ENCODE data around the gene CLHC1.
A peak's percentile ranks its signal among the peaks of the same experiment; 100 is the strongest.

CLHC1 gene

DNA sequence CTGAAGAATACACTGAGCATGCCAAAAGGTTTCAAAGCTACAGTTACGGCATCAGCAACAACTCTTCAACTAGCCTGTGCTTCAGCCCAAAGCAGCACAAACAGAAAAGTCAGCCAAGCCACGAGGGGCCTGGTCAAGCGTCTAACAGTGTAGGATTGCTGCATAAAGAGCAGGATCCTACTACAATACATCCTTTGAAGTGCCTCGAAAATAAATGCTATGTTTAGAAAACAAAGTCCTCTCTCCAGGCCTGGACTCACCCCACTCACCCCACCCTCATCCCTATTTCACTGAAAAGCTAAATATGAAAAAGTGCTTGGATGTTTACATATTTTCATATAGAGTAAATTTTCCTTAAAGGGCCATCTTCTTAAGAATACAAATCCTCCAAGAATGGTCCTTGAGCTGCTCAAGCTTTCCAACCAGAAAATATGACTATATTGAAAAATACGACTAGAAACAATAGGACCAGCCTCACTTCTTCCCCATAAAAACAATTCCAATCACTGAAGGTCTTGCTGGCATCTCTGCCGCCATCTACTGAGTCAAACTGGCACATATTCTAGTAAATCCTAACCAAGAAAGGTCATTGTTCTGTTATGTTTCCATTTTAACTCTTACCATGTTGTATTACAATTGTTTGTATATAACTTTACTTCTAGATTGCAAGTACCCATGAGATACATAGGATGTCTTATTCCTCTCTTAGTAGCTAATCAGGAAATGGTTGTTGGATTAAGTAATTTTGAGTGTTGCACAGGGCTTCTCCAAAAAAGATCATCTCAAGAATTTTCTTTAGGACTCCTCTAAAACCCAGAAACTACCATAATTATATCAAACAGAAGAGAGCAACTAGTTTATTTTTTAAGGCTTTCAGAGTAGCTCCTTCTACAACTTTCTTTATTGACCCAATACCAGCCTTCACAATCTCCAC lies 63.6 kb downstream of the CLHC1 start:
- peak; percentile 79 to 80 for DNase-seq

DNA sequence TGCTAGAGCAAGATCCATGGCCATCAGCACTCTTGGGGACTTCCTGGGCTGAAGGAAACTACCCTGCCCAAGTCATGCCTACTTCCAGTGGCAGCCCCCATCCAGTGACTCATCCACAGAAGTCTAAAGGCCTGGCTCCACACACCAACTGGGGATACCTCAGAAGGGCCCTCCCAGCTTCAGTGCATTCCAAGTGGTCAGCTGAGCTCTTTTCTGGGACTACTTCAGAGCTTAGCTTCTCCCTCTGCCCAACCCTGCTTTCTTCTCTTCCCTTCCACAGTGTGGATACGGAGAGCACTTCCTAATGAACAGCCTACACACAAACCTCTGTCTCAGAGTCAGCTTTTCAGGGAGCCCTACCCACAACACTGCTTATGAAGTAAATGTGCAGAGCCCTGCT lies 66.5 kb downstream of the CLHC1 start:
- no peak for DNase-seq

DNA sequence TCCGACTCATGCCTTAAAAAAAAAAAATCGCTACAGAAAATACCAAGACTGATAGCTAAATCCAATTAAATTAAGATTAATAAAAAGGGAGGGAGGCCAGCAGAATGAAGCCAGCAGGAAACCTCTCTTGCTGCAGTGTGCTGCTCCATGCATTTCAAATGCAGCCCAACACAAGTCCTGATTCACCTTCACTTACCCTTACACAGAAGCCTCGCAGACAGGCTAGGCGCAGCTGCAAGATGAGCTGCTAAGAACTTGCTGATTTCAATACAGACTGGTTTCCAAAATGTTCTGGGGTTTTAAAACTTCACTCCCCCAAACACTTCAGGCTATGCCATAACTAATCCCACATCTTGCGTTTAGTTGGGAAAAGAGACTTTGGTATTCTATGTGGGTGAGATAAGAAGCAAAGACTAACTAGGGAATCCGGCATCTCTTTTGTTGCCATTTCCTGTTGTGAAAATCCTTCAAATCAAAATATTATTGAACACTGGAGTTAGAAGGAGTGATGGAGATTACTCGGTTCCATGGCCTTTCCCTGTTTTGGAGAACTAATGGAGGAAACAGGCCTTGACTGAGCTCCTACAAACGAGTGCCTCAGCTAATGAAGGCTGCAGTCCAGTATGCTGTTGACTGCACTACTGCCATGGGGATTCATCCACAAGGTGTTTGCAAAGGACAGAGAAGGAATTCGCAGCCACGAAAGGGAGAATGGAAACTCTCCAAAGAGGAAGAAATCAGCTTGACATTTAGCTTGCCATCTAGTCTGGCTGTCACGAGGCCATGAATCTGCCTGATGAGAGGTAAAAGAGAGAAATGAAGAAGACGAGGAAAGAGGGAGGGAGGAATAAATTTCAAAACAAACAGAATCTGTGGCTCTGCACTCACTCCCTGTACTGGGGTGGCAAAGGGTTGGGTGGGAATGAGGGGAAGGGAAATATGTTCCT lies 67.3 kb downstream of the CLHC1 start:
- no peak for DNase-seq

DNA sequence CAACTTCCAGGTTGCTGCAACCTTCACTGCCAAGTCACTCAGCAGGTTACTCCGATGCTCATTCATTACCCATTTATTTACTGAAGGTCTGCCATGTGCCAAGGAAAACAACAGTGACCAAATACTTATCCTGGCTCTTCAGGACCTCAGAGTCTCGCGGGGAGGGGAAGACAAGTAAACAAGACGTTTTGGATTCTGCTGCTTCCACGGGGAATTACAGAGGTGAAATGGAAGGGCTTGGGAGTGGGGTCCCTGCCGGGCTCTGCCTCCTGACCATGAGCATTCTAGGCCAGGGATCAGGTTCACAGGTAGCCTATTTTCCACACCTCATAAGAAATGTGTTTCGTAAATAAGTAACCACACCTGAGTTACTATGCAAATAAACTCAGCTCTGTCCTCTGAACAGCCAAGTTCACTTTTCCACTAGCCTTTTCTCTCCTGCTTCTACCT lies 68.1 kb downstream of the CLHC1 start:
- no peak for DNase-seq

DNA sequence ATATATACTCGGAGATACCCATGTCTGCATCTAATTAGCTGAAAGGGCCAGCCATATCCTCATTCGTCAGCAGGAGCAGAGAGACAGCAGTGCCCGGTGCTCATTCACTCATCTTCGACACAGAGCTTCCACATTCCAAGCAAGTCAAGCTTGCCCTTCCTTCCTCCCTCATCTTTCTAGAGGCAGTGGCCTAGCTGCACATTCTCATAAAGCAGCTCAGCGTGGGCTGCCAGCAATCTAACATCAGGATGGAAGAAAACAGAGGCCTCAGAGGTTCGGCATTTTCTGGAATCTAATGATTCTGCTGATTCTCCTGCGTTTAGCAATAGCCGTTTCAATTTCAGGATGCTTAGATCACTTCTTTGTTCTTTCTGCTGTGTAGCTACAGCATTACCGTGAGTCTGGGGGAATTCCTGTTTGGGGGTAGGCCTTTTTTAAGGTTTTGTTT lies 68.8 kb downstream of the CLHC1 start:
- DNase-seq = no peak

DNA sequence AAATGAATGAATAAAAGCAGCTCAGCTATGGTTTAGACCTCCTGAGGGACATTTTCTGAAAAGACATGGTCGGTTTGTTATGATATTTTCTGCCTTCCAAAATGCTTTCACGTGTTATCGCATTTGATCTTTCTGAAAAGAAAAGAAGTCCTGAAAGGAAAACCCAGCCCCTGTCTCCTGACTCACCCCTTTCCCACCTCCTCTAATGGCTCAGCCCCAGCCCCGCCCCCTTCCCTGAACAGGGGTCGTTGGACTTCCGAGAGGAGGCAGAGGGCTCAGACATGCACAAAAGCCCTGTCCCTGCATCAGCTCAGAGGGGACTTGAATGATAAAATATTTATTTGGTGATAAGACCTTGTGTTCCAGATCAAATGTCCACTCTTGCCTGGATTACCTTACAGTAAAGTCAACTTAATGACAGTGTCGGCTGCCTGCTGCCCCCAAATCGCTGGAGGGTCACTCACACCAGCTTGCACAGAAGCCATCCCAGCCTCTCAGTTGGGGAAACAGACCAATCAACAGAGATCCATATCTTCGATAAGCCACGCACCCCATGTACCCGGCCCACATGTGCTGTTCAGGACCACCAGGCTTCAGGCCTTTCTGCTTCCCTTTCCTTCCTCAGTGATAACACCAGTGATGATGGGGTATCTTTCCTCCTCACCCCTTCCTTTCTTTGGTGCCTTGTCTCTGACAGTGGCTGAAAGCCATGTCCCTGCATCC lies 69.6 kb downstream of the CLHC1 start:
- DNase-seq = no peak

DNA sequence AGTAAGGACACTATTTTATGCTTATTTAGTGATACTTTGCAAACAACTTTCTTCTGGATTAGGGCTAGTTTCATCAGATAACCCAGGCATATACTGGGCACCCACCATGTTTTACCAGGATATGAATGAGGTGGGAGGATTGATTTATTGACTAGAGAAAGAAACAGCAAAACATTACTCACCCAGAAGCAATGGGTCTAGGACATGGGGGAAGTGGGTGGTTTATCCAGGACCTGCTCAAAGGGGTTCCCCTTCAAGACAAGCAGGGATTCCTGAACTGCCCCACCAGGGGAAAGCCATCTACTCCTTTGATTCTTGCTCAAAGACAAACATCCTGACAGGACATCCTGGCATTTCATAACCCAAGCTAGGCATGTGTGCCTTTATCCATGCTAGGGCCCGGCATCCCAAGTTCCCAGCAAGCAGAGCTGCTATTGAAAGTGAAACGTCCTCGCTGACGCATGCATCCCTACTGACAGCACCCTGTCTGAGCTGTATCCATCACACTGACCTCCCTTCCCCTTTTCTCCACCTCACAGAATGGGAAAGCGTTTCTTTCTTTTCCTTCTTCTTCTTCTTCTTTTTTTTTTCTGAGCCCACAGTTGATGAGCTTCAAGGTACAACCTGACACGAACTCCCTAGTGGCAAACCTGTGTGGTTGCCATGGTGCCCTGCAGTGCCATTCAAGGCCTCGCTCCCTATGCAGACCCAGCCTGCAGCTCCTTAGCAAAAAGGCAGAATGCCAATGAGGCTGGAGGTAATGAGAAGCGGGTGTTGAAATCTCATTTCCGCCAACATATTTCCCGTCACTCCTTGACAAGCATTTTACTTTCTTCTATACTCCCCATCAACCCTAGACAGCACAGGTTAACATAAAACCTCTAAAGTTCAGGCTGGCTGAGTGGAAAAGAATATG lies 70.5 kb downstream of the CLHC1 start:
- no peak for DNase-seq

DNA sequence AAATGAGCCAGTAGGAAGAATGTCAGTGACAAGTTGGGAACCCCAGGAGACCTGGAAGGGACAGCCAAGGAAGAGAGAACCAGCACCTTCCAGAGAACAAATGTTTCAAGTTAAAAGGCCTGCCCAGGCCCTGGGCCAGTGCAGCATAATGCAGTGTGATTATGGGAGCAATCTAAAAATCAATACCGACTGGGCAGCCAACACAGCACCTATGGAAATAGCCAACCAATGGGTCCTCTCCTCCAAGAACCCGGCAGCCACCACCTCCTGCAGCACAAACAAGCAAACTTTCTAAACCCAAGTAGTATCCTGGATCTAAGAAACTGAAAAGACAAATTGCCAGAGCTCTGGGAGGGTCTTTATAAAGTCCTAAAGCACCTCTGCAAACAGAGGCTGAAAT lies 71.7 kb downstream of the CLHC1 start:
- DNase-seq = no peak

DNA sequence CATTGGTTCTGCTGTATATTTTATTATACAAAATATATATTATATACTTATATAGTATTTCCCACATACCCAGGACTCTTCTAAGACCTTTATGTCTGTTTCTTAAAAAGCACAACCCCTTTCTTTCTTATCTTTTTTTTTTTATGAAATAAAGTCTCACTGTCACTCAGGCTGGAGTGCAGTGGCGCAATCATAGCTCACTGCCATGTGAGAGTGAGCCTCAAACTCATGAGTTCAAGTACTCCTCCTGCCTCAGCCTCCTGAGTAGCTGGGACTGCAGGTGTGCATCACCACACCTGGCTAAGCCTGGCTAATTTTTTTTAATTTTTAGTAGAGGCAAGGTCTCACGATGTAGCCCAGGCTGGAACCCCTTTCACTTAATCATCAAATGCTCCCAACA lies 72.3 kb downstream of the CLHC1 start:
- DNase-seq = no peak

DNA sequence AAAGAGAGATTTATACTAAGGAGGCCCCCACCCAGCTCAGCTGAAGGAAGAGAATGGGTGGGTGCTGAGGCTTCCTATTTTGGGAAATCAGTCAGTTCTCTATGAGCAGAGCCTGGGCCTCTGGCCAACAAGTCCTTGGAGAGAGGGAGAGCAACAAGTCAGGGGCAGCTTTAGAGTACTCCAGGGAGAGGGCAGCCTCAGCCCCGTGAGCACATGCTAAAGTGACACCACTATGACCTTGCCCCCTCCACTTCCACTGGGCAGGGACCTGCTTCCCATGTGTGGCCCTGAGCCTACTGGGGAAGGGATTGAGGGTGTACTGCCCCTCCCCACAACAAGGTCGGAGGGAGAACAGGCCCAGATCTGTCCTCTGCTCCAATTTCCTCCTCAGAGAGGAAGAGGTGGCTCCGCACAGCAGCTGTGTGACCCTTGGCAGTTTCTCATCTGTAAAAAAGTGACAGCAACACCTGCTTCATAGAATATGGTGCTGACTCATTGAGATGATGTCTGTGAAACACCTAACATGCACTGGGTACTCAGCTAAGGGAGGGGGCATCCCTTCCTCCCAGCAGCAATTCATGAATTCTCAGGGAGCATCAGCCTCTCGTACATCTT lies 72.9 kb downstream of the CLHC1 start:
- DNase-seq = no peak

DNA sequence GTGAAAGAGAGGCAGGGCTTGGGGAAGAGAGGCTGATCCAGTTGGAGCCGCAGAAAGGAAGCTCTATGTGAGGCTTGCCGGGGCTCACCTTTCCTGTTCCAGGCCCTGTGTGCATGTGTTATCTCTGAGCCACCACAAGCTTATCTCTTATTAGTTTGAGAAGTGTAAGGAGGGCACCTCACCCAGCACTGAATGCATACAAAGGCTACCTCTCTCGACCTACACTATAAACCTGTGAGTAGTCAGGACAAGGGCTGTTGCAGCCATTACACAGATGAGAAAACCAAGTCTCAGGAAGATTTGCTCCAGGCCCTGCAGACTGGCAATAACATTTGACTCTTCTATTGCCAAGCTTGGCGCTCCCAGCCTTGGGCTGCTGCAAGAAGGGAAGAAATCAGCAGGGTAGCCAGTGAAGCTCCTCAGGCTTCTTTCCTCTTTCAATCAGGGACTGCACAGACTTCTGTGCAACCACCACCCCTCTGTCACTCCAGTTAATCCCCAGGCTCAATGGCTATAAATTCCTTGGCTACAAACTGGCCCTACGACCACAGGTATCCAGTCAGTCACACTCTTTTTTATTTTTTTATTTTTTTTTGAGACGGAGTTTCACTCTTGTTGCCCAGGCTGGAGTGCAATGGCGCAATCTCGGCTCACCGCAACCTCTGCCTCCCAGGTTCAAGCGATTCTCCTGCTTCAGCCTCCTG lies 73.8 kb downstream of the CLHC1 start:
- no peak for DNase-seq

DNA sequence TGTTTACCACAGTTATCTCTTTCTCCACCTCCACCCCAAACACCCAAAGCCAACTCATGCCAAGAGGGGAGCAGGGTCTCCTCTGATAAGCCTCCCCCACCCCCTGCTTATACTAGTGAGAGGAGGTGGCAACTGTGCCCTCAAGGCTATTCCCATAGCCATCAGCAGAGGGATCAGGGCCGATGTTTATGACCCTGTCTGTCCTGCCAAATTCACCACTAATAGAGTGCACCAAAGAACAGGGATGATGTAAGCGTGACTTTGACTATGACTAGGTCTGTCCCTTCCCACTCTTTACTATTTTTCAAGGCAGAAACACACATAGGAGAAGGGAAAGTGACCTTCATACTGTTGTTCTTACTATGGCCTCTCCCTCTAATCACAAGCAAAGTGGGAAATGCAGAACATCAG lies 74.6 kb downstream of the CLHC1 start:
- no peak for DNase-seq

DNA sequence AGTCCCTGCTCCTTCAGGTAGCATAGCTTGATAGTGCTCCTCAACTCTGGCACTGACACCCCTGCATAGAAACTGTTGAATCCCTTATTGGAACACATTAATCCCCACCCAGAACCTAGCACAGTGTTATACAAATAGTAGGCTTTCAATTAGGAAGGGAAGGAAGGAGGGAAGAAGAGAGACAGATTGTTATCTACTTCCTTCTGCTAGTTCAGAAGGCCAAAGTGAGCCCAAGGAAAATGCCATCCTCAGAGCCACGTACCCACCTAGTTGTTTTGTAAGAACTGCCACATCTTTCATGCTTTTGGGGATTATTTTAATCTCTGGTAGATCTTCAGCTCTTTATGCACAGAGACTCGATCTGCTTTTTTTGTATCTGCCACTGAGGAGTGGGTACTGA lies 75.1 kb downstream of the CLHC1 start:
- no peak for DNase-seq

DNA sequence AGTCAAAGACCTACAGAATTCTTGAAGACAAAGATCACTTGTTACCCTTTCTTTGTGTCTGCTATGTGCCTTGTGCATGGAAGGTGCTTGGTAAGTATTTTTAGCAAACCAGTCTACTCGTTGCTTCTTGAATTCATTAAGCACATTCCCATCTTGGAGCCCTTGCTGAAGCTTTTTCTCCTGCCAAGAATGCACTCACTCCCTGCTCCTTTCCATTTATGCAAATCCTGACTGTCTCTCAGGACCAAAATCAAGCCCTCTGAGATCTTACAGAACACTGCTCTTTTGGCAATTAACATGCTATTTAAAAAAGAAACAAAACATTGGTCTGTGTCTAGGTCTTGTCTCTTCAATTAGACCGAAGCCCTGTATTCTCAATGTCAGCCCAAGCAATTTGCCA lies 75.8 kb downstream of the CLHC1 start:
- DNase-seq = no peak

DNA sequence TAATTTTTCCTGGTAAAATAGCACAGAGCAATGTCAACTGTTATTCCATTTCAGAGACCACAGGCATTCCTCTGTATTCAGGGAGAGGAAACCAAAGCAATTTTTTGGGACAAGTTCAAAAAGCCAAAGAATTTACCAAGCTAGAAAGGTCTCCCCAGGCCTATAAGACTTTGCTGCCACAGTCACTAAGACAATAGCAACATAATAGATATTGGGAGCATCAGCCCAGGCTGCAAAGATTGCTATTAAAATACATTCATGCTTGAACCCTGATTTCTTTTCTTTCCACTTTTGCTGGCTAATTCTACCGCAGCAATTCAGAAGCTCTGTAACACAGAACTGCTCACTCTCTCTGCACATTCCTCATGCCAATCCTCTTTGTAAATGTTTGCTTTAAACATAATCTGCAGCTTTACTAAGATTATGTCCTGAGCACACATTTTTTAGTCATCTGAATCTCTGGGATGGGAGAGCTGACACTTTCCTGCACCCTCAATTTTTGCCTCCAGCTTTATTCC lies 76.3 kb downstream of the CLHC1 start:
- DNase-seq = no peak

DNA sequence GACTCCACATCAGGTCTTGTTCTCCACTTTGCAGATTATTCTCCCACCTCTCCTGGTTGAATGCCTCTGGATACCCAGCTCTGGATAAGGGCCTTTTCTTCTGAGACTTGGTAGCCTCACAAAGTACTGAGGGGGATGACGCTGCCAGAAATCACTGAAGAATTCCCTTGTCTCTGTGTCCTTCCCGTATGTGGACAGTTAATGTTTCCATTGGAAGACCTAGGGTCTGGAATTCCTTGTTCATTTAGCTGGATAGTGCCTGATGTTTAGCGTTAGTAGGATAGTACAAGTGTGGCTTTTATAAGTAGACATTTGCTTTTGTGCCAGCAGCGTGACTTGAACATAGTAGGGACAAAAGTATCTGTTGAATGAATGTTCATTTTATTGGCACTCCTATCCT lies 76.9 kb downstream of the CLHC1 start:
- DNase-seq = no peak

DNA sequence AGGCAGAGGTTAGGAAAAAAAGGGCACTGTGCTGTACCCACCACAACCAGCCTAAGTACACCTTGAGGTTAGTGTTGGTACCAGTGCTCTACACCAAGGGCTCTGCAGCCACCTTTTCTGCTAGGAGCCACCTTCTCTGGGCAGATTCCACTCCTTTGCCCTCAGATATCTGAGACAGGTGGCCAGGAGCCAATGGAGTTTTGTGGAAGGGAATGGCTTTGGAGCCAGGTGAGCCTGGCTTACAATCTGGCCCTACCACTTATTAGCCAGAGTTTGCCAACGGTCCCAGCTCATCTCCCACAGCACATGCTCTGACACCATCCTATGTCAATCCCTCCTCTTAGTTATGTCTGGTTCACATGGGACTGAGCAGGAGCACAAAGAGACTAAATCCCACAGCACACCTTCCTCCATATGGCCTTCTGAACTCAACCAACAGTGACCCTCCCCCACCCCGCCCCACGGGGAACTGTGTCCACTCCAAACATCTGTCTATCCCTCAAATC lies 77.5 kb downstream of the CLHC1 start:
- no peak for DNase-seq

DNA sequence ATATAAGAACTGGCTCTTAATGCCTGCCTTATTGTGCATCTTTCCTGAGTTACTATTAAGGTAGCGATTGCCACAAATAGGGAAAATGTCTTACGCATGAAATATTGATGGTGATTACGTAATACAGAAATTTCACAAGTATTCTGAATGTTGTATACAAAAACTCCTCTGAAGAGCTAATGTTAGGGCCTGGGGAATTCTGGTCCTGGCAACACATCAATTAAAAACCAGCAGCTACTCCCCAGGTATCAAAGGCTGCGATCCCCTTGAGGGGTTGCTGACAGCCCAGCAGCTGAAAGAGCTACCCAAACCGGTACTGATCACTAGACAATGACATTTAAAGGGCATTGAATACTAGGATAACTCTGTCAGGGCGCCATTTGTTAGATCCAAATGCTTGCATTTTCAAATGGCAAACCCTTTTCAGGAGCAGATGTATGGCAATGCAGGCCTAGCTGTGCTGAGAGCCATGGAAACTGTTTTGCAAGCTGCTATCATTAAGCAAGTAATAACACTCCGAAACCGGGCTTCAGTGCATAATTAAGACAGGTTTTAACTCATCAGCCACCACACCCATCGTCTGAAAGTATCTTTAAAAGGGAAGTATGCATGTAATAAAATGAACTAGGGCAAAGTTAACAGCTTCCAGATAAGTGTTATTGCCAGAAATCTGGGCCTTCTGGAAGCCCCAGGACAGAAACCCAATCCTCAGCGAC lies 78.4 kb downstream of the CLHC1 start:
- DNase-seq = no peak
